Measurements from ENCODE around the gene SLC26A5. TPM values are rescaled to one million over a fixed set of nuclear protein-coding genes. Genes with fewer than 3 reads are reported as not detected.

The SLC26A5 gene
- total RNA-seq: not detected in 2 replicates

GRCh38 chr7:103446049-103446520 lies at the start of gene SLC26A5:
TSS of gene SLC26A5 (minus strand) at chr7:103446207. CDS start at chr7:103421514, 24,693 bp downstream.

GRCh38 chr7:103347507-103348267 lies 98.3 kb downstream of the SLC26A5 start, which contains the start of gene PSMC2:
TSS of gene PSMC2 (plus strand) at chr7:103347643. CDS start at chr7:103347712, 69 bp downstream.

GRCh38 chr7:103344453-103345149 lies 101.4 kb downstream of the SLC26A5 start, which contains the start of gene DNAJC2:
TSS of gene DNAJC2 (minus strand) at chr7:103344767. CDS start at chr7:103344622, 145 bp downstream.

Other genes with a start within 250 kb of the SLC26A5 start
- gene PMPCB, start 148.8 kb downstream of the SLC26A5 start, total RNA-seq: 43.6 and 69.6 TPM in 2 replicates
- gene DNAJC2, start 101.4 kb downstream of the SLC26A5 start, total RNA-seq: 12.7 and 13.6 TPM in 2 replicates
- gene PSMC2, start 98.6 kb downstream of the SLC26A5 start, total RNA-seq: 106 and 148 TPM in 2 replicates

Data from epithelial cell of alveolus of lung (primary cell).